Keratinocyte (primary cell): ENCODE measurements around the gene OR7D2. TPM values are rescaled to one million over a fixed set of nuclear protein-coding genes. Genes with fewer than 3 reads are reported as not detected.

Experiments
- DNase-seq: peaks from one replicate; pipeline ENCODE4 v3.0.0-alpha.2; 2011; ENCODE audit warnings: low read depth, missing footprints, low spot score
- FAIRE-seq: peaks from 2 replicates; lab custom pipeline; 2011; peaks lifted over from hg19 to GRCh38; lab: Jason Lieb, UNC
- H2AFZ ChIP-seq: 2 replicates; pipeline ENCODE4 v1.6.0; 2012; ENCODE audit warnings: low read length, control low read depth, inconsistent platforms; ENCODE audit not compliant: control insufficient read depth
- H3K27ac ChIP-seq: 2 replicates; pipeline ENCODE4 v1.5.1; 2011; ENCODE audit warnings: low read length; ENCODE audit not compliant: control insufficient read depth, insufficient read depth
- H3K27me3 ChIP-seq: 3 replicates; pipeline ENCODE4 v1.6.0; 2011; ENCODE audit warnings: low read length; ENCODE audit not compliant: control insufficient read depth, insufficient read depth; ENCODE audit errors: extremely low read depth
- H3K36me3 ChIP-seq, 2 experiments: 2 replicates in 1 of 2; 3 replicates in 1 of 2; pipeline ENCODE4 v1.5.1; 2011; ENCODE audit warnings: low read length in 2 of 2, mild to moderate bottlenecking in 1 of 2; ENCODE audit not compliant: control insufficient read depth in 2 of 2, insufficient read depth in 2 of 2; ENCODE audit errors: extremely low read depth in 1 of 2
- H3K4me1 ChIP-seq: 3 replicates; pipeline ENCODE4 v1.5.1; 2011; ENCODE audit warnings: low read length; ENCODE audit not compliant: control insufficient read depth, insufficient read depth; ENCODE audit errors: extremely low read depth
- H3K4me2 ChIP-seq: 3 replicates; pipeline ENCODE4 v1.6.0; 2011; ENCODE audit warnings: low read depth, low read length; ENCODE audit not compliant: control insufficient read depth, insufficient read depth; ENCODE audit errors: extremely low read depth
- H3K4me3 ChIP-seq, 3 experiments: fragments of 200-600 bp in 1 of 3; sonication (generic) in 1 of 3; 2 replicates in 2 of 3; 3 replicates in 1 of 3; pipeline ENCODE4 v1.5.1; 2011 to 2016; ENCODE audit warnings: low read length in 3 of 3, mild to moderate bottlenecking in 3 of 3, control low read depth in 2 of 3, inconsistent platforms in 1 of 3, low read depth in 1 of 3, mixed read lengths in 1 of 3, mixed run types in 1 of 3, moderate library complexity in 1 of 3; ENCODE audit not compliant: control insufficient read depth in 2 of 3, insufficient read depth in 2 of 3; ENCODE audit errors: extremely low read depth in 1 of 3
- H3K79me2 ChIP-seq: 2 replicates; pipeline ENCODE4 v1.6.0; 2012; ENCODE audit warnings: low read length; ENCODE audit not compliant: control insufficient read depth, insufficient read depth
- H3K9ac ChIP-seq: 3 replicates; pipeline ENCODE4 v1.6.0; 2011; ENCODE audit warnings: low read length; ENCODE audit not compliant: control insufficient read depth, insufficient read depth; ENCODE audit errors: extremely low read depth
- H3K9me1 ChIP-seq: 3 replicates; pipeline ENCODE4 v1.6.0; 2011; ENCODE audit warnings: low read length; ENCODE audit not compliant: control insufficient read depth, insufficient read depth; ENCODE audit errors: extremely low read depth
- H3K9me3 ChIP-seq: 2 replicates; pipeline ENCODE4 v1.5.1; 2012; ENCODE audit warnings: low read depth, low read length; ENCODE audit not compliant: control insufficient read depth
- H4K20me1 ChIP-seq: 3 replicates; pipeline ENCODE4 v1.6.0; 2011; ENCODE audit warnings: low read length; ENCODE audit not compliant: control insufficient read depth, insufficient read depth; ENCODE audit errors: extremely low read depth
- EZH2 ChIP-seq: IDR thresholded peaks from one replicate; pipeline ENCODE4 v1.6.1; 2012; ENCODE audit warnings: inconsistent platforms, mild to moderate bottlenecking, low read length, moderate library complexity
- dilution Hi-C: fragments of 300-500 bp; cut with MboI; formaldehyde crosslinking; loops from one replicate; pipeline ENCODE4 v1.7.0; 2020; ENCODE audit warnings: low sequenced_read_pairs; ENCODE audit not compliant: extremely low pct_ligation_motif_present
- polyA plus RNA-seq, 5 experiments: library from polyadenylated mRNA; depleted of rRNA in 3 of 5; stranded (reverse) in 3 of 5; stranded (forward) in 1 of 5; unstranded in 1 of 5; fragments of >200 nt; gene quantifications; 1 replicate in 1 of 5; 2 replicates in 3 of 5; 3 replicates in 1 of 5; pipeline versions ENCODE4 v1.2.1 to v1.2.3, GENCODE V29; 2011 to 2012; ENCODE audit warnings: missing spikeins in 2 of 5, low read depth in 1 of 5, low replicate concordance in 1 of 5
- TF ChIP-seq, protein P1 (sequence below), 3 experiments: IDR thresholded peaks in 1 of 3; conservative IDR thresholded peaks in 1 of 3; optimal IDR thresholded peaks in 1 of 3; 2 replicates in 2 of 3; 3 replicates in 1 of 3; pipeline versions ENCODE3 to v1.5.1; 2011; ENCODE audit warnings: low read length in 3 of 3, mild to moderate bottlenecking in 3 of 3, moderate library complexity in 2 of 3, control low read depth in 1 of 3, inconsistent platforms in 1 of 3; ENCODE audit not compliant: insufficient read depth in 2 of 3; ENCODE audit errors: extremely low read depth in 1 of 3

OR7D2 gene
- polyA plus RNA-seq, 1 donor (not counting 4 experiments of a cell fraction or from before 2014, with no cell fraction given): 0.03 TPM

DNA sequence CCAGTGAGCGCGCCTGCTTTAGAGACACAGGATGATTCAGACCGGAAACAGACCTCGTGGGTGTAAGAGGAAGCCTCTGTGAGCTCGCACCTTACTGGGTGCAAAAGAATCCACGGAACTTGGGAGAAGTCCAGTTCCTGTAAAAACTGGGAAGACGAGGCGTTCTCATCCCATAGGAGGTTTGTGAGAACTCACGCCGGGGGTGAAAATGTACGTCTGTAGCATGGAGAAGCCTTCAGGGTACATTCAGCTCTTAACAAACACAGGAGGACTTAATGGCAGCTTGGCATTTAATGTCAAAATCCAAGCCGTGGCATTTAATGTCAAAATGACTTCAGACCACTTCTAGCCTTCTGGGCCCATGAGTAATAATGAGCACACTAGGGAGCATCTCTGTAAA is 17.4 kb upstream of the OR7D2 start:
- H2AFZ ChIP-seq: no peak overlapping the region
- no peak overlapping the region for H3K4me3 ChIP-seq
- H4K20me1 ChIP-seq: no peaks in the 10 kb centered on the region
- no peaks in the 10 kb centered on the region for H3K9me1 ChIP-seq
- dilution Hi-C loops: no loop called here
- peaks cover 34% of the 10 kb centered on the region for H3K9me3 ChIP-seq
- peaks cover 39 to 50% of the 10 kb centered on the region in 2 experiments for H3K36me3 ChIP-seq
- no peak overlapping the region for H3K9ac ChIP-seq
- FAIRE-seq: no peak
- no peaks in the 10 kb centered on the region for H3K27me3 ChIP-seq
- no peak for TF ChIP-seq EZH2
- TF ChIP-seq, protein P1, sequence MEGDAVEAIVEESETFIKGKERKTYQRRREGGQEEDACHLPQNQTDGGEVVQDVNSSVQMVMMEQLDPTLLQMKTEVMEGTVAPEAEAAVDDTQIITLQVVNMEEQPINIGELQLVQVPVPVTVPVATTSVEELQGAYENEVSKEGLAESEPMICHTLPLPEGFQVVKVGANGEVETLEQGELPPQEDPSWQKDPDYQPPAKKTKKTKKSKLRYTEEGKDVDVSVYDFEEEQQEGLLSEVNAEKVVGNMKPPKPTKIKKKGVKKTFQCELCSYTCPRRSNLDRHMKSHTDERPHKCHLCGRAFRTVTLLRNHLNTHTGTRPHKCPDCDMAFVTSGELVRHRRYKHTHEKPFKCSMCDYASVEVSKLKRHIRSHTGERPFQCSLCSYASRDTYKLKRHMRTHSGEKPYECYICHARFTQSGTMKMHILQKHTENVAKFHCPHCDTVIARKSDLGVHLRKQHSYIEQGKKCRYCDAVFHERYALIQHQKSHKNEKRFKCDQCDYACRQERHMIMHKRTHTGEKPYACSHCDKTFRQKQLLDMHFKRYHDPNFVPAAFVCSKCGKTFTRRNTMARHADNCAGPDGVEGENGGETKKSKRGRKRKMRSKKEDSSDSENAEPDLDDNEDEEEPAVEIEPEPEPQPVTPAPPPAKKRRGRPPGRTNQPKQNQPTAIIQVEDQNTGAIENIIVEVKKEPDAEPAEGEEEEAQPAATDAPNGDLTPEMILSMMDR (optimal IDR thresholded peaks at IDR 0.05 in 1 of 3, IDR thresholded peaks at IDR 0.05 in 1 of 3, conservative IDR thresholded peaks at IDR 0.05 in 1 of 3; ENCODE audit: extremely low read depth in 1 of 3, insufficient read depth in 2 of 3, low read length in 3 of 3): no peak
- H3K4me1 ChIP-seq: no peaks in the 10 kb centered on the region
- H3K79me2 ChIP-seq: no peaks in the 10 kb centered on the region
- DNase-seq: no peak
- no peak overlapping the region for H3K4me2 ChIP-seq
- no peak overlapping the region for H3K27ac ChIP-seq

DNA sequence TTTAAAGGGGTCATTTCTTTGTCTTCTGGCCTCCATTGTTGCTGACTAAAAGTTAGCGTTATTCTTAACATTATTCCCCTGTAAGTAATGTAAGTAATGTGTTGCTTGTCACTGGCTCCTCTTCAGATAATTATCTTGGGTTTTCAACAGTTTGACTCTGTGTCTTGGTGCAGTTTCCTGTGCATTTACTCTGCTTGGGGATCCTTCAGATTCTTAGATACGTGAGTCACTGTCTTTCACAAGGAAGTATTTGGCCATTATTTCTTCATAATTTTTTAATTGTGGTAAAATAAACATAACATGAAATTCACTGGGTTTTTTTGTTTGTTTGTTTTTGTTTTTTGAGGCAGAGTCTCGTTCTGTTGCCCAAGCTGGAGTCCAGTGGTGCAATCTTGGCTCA is 13.5 kb upstream of the OR7D2 start:
- FAIRE-seq (no peak), DNase-seq (no peak)
- dilution Hi-C loops: no loop called here
- Histone ChIP-seq H3K36me3 (peaks cover 18 to 30% of the 10 kb centered on the region in 2 experiments), H3K4me2 (no peak overlapping the region), H3K9me1 (no peaks in the 10 kb centered on the region), H3K27ac (no peak overlapping the region), H3K79me2 (no peaks in the 10 kb centered on the region), H4K20me1 (no peaks in the 10 kb centered on the region), H2AFZ (no peak overlapping the region), H3K9me3 (peaks cover 24% of the 10 kb centered on the region), H3K9ac (no peak overlapping the region), H3K4me1 (no peaks in the 10 kb centered on the region), H3K27me3 (no peaks in the 10 kb centered on the region), H3K4me3 (no peak overlapping the region)
- no peak for TF ChIP-seq EZH2
- TF ChIP-seq, protein P1 (optimal IDR thresholded peaks at IDR 0.05 in 1 of 3, IDR thresholded peaks at IDR 0.05 in 1 of 3, conservative IDR thresholded peaks at IDR 0.05 in 1 of 3; ENCODE audit: extremely low read depth in 1 of 3, insufficient read depth in 2 of 3, low read length in 3 of 3): no peak
